CD4-positive, alpha-beta T cell treated with Interleukin-15 for 4 hours (primary cell): ENCODE results near the gene CHIT1.
"Not testable (repeated sequence)": the region's sequence is repeated elsewhere in the genome, so short reads cannot be mapped to it uniquely, and the experiment has no call there.

Source experiments
- DNase-seq: peaks from one replicate; pipeline ENCODE4 v3.0.0-alpha.2; 2020; ENCODE audit warnings: low spot score

CHIT1 gene

GRCh38 chr1:203265541-203265940, 36.1 kb upstream of the CHIT1 start:
- DNase-seq = no peak

GRCh38 chr1:203264052-203264501, 34.6 kb upstream of the CHIT1 start:
- DNase-seq = no peak

DNA sequence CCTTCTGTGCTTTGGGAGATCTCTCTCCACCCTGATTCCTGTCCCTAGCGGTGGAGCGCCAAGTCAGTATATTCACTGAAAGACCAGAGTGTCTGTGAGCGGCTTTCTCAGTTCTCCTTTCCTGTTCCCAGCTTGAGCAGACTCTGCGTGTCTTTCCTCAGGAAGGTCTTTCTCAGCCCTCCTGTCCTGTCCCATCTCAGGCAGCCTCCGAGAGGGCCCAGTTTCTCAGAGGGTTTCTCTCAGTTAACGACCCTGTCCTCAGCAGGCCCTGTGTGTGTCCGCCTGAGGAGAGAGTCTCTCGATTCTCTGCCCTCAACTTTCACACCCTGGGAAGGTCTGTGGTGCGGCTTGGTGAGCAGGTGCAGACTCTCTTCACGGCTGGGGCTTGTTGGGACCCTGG, 34.0 kb upstream of the CHIT1 start:
- DNase-seq = no peak

DNA sequence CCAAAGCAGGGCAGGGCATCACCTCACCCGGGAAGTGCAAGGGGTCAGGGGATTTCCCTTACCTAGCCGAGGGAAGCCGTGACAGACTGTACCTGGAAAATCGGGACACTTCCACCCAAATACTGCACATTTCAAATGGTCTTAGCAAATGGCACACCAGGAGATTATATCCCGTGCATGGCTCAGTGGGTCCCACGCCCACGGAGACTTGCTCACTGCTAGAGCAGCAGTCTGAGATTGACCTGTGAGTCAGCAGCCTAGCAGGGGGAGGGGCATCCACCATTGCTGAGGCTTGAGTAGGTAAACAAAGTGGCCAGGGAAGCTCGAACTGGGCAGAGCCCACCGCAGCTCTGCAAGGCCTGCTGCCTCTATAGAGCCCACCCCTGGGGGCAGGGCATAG, 27.2 kb upstream of the CHIT1 start:
- not testable (repeated sequence) for DNase-seq

- DNase-seq = not testable (repeated sequence)
These were observed 25.3 kb upstream of the CHIT1 start for GRCh38 chr1:203254782-203255181.

DNA sequence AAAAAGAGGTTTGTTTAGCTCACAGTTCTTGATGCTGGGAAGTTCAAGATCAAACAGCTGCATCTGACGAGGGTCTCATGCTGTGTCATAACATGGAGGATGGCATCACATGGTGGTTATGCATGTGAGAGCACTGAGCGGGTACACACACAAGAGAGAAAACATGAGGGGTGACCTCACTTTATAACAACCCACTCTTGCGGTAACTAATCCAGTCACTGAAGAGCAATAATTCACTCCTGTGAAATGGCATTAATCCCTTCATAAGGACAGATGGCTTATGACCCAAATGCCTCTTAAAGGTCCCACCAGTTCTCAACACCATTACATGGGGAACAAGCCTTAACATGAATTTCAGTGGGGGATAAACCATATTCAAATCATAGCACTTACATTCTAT, 23.2 kb upstream of the CHIT1 start:
- DNase-seq = no peak

DNA sequence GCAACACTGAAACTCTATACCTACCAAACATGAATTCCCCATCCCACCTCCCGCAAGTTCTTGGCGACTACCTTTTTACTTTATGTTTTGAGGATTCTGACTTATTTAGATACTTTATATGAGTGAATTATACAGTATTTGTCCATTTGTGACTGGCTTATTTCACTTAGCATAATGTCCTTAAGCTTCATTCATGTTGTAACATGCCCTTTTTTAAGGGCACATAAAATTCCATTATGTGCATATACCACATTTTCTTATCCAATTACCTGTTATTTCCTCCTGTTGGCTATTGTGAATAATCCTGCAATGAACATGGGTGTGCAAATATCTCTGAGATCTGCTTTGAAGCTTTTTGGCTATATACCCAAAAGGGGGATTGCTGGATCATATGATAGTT, 22.0 kb upstream of the CHIT1 start:
- DNase-seq = no peak

GRCh38 chr1:203250911-203251310, 21.4 kb upstream of the CHIT1 start:
- no peak for DNase-seq

DNA sequence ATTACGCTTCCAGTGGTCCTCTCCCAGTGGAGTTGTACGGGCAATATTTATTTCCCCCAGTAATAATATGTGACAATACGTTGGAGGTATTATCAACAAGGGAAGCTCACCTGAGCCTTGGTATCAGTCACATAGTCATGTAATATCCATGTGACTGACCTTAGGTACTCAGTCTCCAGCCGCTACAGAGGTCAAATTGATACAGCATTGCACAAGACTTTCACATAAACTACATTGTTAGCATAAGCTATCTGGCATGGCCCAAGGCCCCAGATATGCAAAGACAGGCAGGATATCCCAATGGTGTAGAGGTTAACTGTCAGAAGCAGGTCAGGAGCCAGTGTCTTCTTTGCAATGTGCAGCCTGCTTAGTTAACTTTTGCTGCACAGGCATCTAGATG, 15.3 kb upstream of the CHIT1 start:
- no peak for DNase-seq

- not testable (repeated sequence) for DNase-seq
These were observed 12.2 kb upstream of the CHIT1 start for GRCh38 chr1:203241708-203242107.

- DNase-seq = no peak
These were observed 10.2 kb upstream of the CHIT1 start for GRCh38 chr1:203239526-203240305.

DNA sequence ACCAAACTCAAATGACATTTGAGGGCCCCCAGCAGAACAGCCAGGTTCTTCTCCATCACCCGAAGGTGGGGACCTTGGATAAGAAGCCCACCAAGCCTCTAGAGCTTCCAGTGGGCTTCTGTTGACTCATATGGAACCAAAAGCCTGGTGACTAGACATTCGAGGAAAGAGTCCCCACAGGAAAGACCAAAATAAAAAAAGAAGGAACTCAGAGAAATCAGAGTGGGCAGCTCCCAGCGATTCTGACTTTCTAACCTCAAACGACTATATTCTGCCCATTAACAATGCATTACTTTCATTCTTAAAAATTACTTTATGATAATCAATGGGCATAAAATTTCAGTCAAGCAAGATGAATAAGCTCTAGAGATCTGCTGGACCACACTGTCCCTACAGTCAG, 9.6 kb upstream of the CHIT1 start:
- DNase-seq = no peak

GRCh38 chr1:203238535-203238934, 9.1 kb upstream of the CHIT1 start:
- DNase-seq = no peak

DNA sequence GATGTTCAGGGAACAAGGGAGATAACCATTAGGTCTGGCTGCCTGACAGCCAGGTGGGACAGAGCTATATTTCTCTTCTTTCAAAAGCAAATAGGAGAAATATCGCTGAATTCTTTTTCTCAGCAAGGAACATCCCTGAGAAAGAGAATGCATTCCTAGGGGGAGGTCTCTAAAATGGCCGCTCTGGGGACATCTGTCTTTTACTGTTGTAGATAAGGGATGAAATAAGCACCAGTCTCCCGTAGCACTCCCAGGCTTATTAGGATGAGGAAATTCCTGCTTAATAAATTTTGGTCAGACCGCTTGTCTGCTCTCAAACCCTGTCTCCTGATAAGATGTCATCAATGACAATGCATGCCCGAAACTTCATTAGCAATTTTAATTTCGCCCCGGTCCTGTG, 5.4 kb upstream of the CHIT1 start:
- DNase-seq = not testable (repeated sequence)

DNA sequence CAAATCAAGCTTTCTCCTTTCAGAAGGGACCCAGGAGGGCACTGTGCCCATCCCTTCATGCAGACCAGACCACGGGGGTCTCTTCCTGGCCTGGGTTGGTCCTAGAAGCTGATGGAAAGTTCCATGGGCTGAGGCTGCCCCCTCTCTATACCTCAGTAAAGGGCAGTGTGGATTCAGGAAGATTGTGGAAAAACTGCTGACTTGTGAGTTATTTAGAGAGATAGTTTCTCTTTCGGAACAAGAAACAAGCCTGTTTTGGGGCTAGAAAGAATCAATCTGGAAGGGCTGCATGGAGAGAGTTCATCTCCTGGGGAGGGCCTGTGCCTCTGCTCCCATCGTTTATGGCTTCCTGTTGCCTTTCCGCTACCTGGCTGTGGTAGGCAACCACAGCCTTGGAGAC, 803 bp downstream of the CHIT1 start:
- DNase-seq = no peak

DNA sequence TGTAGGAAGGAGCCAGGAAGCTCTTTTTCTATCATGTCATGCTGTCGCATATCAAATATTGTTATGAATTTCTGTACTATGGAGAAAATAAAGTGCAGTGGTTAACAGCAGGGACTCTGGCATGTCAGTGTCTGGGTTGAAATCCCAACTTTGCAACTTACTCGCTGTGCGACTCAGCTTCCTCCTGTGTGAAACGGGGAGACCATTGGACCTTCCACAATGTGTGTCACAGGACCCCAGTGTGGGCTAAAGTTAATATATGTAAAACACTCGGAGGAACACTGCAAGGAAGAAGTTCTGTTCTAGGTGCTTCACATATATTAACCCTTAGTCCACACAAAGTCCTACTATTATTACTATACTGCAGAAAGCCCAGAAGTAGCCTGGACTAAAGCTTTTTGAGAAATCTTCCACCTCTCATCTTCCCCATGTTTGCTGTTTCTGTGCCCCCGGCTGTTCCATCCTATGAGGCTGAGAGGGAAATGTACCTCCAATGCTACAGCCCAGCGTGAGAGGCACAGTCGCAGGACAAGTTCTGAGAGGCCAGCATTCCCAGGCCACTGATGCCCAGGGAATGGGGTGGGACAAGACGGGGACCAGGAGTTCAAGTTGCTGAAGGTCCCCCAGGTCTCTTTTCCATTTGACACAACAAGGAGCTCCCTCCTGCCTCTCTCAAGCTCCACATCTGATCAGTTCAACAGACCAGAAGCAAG, 1.9 kb downstream of the CHIT1 start:
- no peak for DNase-seq

DNA sequence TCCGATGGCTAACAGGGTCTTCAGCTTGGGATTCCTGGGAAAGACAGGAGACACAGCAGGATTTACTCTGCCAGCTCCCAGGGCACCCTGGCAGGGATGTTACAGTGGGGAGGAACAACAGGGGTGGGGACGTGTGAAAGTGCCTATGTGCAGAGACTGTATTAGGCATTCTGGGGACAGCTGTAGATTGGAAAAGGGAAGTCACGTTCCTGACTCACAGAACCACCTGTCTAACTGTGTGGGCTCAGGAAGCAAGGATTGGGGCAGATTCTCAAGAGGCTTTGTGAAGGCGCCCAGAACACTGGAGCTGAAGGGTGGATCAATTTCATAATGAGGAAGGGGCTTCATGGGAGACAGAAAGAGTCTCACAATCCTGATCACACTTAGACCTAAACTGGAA, 4.4 kb downstream of the CHIT1 start:
- DNase-seq = no peak

DNA sequence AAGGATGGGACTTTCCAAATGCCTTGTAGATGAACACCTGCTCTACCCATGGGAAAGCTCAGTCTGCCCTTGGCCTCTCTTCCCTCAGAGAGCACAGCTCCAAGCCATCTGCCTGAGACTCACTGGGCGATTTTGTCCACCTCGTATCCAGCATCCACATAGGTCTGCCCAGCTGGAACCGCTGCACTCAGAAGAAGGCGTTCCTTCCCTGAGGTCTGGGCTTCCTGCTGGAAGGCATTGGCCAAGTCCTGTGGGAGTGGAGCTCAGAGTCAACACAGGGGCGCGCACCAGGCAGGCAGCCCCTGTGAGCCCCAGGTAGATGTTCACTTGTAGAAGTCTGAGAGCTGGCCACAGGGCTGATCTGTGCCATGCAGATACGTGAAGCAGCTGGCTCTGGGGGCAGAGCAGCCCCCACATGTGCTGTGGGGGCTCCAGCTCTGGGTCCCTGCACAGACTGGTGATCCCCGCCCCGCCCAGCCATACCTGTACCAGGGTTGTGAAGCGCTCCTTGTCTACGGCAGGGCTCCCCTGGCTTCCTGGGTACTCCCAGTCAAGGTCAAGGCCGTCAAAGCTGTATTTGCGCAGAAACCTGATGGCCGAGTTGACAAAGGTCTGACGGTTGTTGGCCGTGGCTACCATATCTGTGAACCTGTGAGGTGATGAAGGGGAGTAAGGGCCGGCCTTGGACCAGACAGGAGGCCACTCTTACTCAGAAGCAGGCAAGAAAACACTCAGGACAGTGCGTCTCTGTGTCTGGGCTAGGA, 6.3 kb downstream of the CHIT1 start:
- no peak for DNase-seq

- no peak for DNase-seq
These were observed 9.5 kb downstream of the CHIT1 start for GRCh38 chr1:203219934-203220333.

DNA sequence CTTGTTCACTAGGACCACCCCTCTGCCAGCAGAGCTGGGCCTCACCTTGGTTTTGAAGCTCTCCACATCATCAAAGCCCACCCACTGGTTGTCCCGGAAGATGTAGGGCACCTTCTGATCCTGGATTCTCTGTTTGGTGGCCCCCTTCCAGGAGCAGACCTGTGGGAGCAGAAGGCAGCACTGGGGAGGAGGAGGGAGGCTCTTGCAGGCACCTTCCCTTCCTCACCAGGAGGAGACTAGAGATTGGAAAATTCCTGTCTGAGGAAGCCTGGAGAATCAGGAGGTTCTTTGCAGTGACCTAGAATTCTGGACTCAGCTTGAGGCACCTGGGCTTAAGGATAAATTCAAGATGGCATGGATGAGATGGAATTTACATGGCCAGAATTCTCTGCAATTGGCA, 10.3 kb downstream of the CHIT1 start:
- DNase-seq = no peak

GRCh38 chr1:203217668-203218067, 11.8 kb downstream of the CHIT1 start:
- no peak for DNase-seq

DNA sequence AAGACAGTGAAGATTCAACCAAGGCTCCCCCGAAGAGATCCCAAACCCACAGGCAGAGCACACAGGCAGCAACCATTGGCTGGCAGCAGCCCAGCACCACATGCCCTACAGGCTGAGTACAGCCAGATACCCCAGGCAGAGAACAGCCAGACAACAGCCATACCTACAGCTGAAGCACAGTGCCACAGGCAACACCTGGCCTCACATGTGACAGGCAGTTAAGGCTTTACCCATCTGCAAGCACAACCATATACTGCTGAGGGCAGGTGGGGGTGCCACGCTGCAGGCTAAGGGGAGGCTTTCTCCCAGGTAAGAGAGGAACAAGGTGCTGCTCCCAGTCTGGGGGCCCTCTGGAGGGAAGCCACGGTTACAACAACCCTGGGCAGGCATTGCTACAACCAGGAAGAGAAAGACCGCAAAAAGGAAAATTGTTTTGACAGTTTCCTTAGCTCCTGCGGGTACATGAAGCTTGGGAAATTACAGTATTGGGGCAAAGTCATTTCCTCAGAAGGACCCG, 12.3 kb downstream of the CHIT1 start:
- DNase-seq = no peak
